CD4-positive, alpha-beta memory T cell (primary cell): ENCODE measurements around the gene NPLOC4. TPM values are rescaled to one million over a fixed set of nuclear protein-coding genes. Genes with fewer than 3 reads are reported as not detected.

ENCODE experiments used
- CTCF ChIA-PET: fragments of 350-600 bp; sonication (Branson Sonifier 250); formaldehyde crosslinking; loops from one replicate; lab custom pipeline; 2021; ENCODE audit warnings: inconsistent platforms; ENCODE audit not compliant: partially characterized antibody; lab: Charles Lee
- POLR2A ChIA-PET: fragments of 350-600 bp; sonication (Branson Sonifier 250); formaldehyde crosslinking; loops from one replicate; lab custom pipeline; 2021; ENCODE audit not compliant: partially characterized antibody; lab: Charles Lee
- DNase-seq, 5 donors: peaks; one replicate each; pipeline versions ENCODE4 v3.0.0 to v3.0.0-alpha.2; 2020 to 2022; ENCODE audit warnings: mixed read lengths in 1 of 5
- H3K27ac ChIP-seq: one replicate; pipeline ENCODE4 v1.7.0; 2013; ENCODE audit warnings: low read depth, low read length
- H3K27me3 ChIP-seq: 2 replicates; pipeline ENCODE4 v1.7.0; 2013; ENCODE audit warnings: mild to moderate bottlenecking, low read length, moderate library complexity; ENCODE audit not compliant: insufficient read depth
- H3K36me3 ChIP-seq: 2 replicates; pipeline ENCODE4 v1.7.0; 2013; ENCODE audit warnings: mild to moderate bottlenecking, low read length, moderate library complexity; ENCODE audit not compliant: insufficient read depth
- H3K4me1 ChIP-seq: 2 replicates; pipeline ENCODE4 v1.7.0; 2013; ENCODE audit warnings: mild to moderate bottlenecking, low read length, moderate library complexity; ENCODE audit not compliant: insufficient read depth
- H3K4me3 ChIP-seq, 2 donors: one replicate each; pipeline ENCODE4 v1.7.0; 2013; ENCODE audit warnings: low read length in 2 of 2, mild to moderate bottlenecking in 1 of 2
- H3K9me3 ChIP-seq, 2 donors: one replicate each; pipeline ENCODE4 v1.7.0; 2013; ENCODE audit warnings: low read length in 2 of 2, control low read depth in 1 of 2; ENCODE audit not compliant: control insufficient read depth in 1 of 2
- H3K27ac Mint-ChIP-seq, 7 donors: one replicate each; pipeline ENCODE4 v1.8.0; 2020 to 2021; ENCODE audit warnings: mixed read lengths in 7 of 7, mild to moderate bottlenecking in 6 of 7, inconsistent platforms in 3 of 7, moderate library complexity in 3 of 7
- H3K27me3 Mint-ChIP-seq, 2 donors: one replicate each; pipeline ENCODE4 v1.8.0; 2020 to 2021; ENCODE audit warnings: mixed read lengths in 2 of 2
- H3K36me3 Mint-ChIP-seq, 2 donors: one replicate each; pipeline ENCODE4 v1.8.0; 2020 to 2021; ENCODE audit warnings: mixed read lengths in 2 of 2, inconsistent platforms in 1 of 2, mild to moderate bottlenecking in 1 of 2
- H3K4me1 Mint-ChIP-seq, 4 donors: one replicate each; pipeline ENCODE4 v1.8.0; 2020 to 2021; ENCODE audit warnings: mixed read lengths in 4 of 4, mild to moderate bottlenecking in 1 of 4
- H3K4me3 Mint-ChIP-seq, 8 donors: one replicate each; pipeline ENCODE4 v1.8.0; 2020 to 2021; ENCODE audit warnings: mixed read lengths in 8 of 8, mild to moderate bottlenecking in 7 of 8, moderate library complexity in 6 of 8, inconsistent platforms in 3 of 8
- H3K9me3 Mint-ChIP-seq, 8 donors: one replicate each; pipeline ENCODE4 v1.8.0; 2020 to 2021; ENCODE audit warnings: mixed read lengths in 8 of 8, mild to moderate bottlenecking in 5 of 8, inconsistent platforms in 3 of 8, moderate library complexity in 1 of 8
- intact Hi-C: fragments of 100-400 bp; cut with micrococcal nuclease; formaldehyde crosslinking; loops from one replicate; pipeline ENCODE4 v1.15.1; 2023
- polyA plus RNA-seq, 2 donors: library from polyadenylated mRNA; unstranded; fragments of 300-500 nt; fragmentation: Illumina TruSeq; gene quantifications; one replicate each; pipeline ENCODE4 v1.2.3, GENCODE V29; 2021
- total RNA-seq, 2 experiments: library from RNA; stranded (reverse); gene quantifications; one replicate each; pipeline ENCODE4 v1.2.3, GENCODE V29; 2021

The NPLOC4 gene
- total and polyA plus RNA-seq, 4 experiments from 2014 or later, result 61.1 to 105 (median 80.8) TPM

DNA sequence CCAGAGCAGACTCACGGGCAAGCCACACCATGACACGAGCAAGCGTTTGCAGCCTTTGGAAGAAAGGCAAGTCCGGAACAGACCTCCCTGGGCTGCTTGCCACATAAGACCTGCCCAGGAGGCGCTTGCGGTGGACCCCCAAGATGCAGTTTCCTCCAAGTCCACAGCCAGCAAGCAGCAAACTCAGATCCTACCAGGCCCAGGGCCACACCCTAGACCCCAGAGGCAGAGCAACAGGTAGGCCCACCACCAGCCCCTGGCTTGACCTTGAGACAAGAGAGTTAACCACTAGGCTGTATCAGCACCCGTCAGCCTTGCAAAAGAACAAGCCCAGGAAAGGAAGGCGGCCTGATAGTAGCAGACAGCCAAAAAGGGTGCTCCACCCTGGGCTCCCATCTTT, 87.1 kb downstream of the NPLOC4 start:
- Mint-ChIP-seq H3K27me3 (no peaks in the 10 kb centered on the region), H3K9me3 (no peaks in the 10 kb centered on the region), H3K4me3 (peak overlapping the region in 5 of 8 donors; percentile 57 to 89 (median 65)), H3K4me1 (peaks cover 17 to 43% (median 28%) of the 10 kb centered on the region in 4 donors), H3K27ac (peak overlapping the region in 3 of 7 donors; percentile 57 to 78 (median 66)), H3K36me3 (peaks cover 10 to 35% of the 10 kb centered on the region in 2 donors)
- no peaks in the 10 kb centered on the region for H3K9me3 ChIP-seq
- H3K27me3 ChIP-seq, result no peaks in the 10 kb centered on the region
- H3K4me3 ChIP-seq, result no peak overlapping the region
- H3K36me3 ChIP-seq, result peaks cover 30% of the 10 kb centered on the region
- intact Hi-C loops, result loop anchor here (5.0 kb wide), 1 partner anchor 253 kb away; the partner anchor contains the start of gene SLC38A10
- no peak overlapping the region for H3K27ac ChIP-seq
- DNase-seq, result no peak
- H3K4me1 ChIP-seq, result peaks cover 24% of the 10 kb centered on the region
- POLR2A ChIA-PET, result interaction anchor here (9.1 kb wide), 1 partner anchor 38 kb away, joined by 138 read pairs; the partner anchor contains the start of gene ACTG1
- CTCF ChIA-PET, result no interaction called here

DNA sequence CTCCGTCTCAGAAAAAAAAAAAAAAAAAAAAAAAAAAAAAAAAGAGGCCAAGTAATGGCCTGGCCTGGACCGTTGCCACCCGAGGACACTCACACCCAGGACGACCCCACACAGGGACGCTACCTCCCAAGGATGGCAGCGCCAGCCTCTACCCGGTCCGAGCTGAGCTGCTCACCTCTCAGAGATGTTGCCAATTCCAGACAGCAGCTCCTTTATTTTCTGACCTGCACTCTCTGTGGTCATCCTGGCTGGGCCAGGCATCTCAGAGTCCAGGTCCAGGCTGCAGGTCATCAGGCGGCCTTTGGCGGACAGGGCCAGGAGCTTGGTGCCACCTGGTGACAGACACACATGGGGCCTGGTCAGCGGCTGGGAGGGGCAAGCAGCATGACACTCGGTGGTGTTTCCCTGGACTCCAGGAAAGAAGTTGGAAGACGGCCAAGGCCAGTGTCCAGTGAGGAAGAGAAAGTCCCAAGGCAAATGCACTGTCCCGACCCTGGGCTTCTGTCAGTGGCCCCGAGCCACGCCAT, 87.8 kb downstream of the NPLOC4 start:
- peaks cover 30% of the 10 kb centered on the region for H3K36me3 ChIP-seq
- peak overlapping the region in 4 of 8 donors; percentile 3 to 20 (median 14) for H3K4me3 Mint-ChIP-seq
- ChIA-PET POLR2A (no interaction called here), CTCF (no interaction called here)
- H3K4me1 ChIP-seq, result peaks cover 20% of the 10 kb centered on the region
- peaks cover 10 to 40% of the 10 kb centered on the region in 2 donors for H3K36me3 Mint-ChIP-seq
- H3K4me1 Mint-ChIP-seq, result peaks cover 14 to 38% (median 25%) of the 10 kb centered on the region in 4 donors
- DNase-seq, result peak in 1 of 5 donors; percentile 30
- H3K27me3 ChIP-seq, result no peaks in the 10 kb centered on the region
- no peaks in the 10 kb centered on the region for H3K9me3 Mint-ChIP-seq
- no peaks in the 10 kb centered on the region for H3K9me3 ChIP-seq
- peak overlapping the region in 2 of 7 donors; percentile 29 to 78 for H3K27ac Mint-ChIP-seq
- no peak overlapping the region for H3K27ac ChIP-seq
- no peaks in the 10 kb centered on the region for H3K27me3 Mint-ChIP-seq
- intact Hi-C loops, result no loop called here
- no peak overlapping the region for H3K4me3 ChIP-seq

DNA sequence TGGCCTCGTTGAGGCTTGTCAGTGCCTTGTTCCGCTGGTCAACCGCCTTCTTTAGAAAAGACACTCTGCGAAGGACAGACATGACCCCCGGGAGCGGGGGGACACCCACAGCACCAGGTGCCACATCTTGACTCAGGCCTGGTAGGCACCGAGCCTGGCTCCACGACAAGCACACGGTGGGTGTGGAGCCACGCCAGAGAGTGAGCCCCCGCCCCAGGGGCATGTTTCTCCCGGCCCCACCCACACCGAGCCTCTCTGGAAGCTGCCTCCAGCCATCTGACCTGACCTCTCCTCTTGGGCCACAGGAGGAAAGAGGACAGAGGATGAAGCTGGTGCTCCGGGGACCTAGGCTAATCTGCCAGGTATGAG, 89.3 kb downstream of the NPLOC4 start:
- Histone ChIP-seq H3K36me3 (peaks cover 36% of the 10 kb centered on the region), H3K9me3 (no peaks in the 10 kb centered on the region), H3K27me3 (no peaks in the 10 kb centered on the region), H3K4me1 (peaks cover 9% of the 10 kb centered on the region), H3K27ac (no peak overlapping the region), H3K4me3 (no peak overlapping the region)
- H3K4me1 Mint-ChIP-seq, result peaks cover 6 to 27% (median 13%) of the 10 kb centered on the region in 4 donors
- H3K27ac Mint-ChIP-seq, result no peak overlapping the region
- H3K27me3 Mint-ChIP-seq, result no peaks in the 10 kb centered on the region
- H3K9me3 Mint-ChIP-seq, result no peaks in the 10 kb centered on the region
- no peak for DNase-seq
- H3K36me3 Mint-ChIP-seq, result peaks cover 13 to 31% of the 10 kb centered on the region in 2 donors
- ChIA-PET CTCF (no interaction called here), POLR2A (interaction anchor here (1.0 kb wide), 1 partner anchor 37 kb away, joined by 4 read pairs; no protein-coding TSS in a partner anchor)
- intact Hi-C loops, result no loop called here
- H3K4me3 Mint-ChIP-seq, result no peak overlapping the region

DNA sequence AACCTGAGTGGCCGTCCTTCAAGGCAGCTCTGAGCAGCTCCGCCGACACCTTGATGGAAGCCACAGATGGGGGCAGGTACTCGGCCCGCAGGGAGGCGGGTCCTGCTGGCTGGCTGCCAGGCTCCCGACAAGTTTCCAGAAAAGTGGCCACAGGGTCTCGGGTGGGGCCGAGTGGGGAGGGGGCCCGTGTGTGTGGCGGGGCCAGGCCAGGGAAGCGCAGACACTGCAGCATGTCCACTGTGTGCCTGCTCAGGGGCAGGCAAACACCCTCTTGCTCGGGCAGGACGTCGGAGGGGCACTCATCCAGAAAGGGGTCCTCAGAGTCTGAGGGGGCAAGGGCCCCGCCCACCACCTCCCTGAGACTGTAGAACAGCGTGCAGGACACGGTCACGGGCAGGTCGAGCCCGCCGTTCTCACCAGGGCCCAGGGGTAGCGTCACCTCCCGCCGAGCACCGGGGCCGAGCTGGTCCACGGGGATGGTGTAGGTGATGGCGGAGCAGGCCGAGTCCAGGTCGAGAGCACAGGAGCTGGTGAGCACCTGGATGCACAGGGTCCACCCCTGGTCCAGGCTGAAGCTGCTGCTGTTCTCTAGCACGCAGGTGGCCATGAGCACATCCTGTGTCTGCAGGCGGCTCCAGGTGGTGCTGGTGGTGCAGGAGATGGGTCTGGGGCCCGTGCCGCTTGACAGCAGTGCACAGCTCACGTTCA, 89.9 kb downstream of the NPLOC4 start:
- peaks cover 38% of the 10 kb centered on the region for H3K36me3 ChIP-seq

DNA sequence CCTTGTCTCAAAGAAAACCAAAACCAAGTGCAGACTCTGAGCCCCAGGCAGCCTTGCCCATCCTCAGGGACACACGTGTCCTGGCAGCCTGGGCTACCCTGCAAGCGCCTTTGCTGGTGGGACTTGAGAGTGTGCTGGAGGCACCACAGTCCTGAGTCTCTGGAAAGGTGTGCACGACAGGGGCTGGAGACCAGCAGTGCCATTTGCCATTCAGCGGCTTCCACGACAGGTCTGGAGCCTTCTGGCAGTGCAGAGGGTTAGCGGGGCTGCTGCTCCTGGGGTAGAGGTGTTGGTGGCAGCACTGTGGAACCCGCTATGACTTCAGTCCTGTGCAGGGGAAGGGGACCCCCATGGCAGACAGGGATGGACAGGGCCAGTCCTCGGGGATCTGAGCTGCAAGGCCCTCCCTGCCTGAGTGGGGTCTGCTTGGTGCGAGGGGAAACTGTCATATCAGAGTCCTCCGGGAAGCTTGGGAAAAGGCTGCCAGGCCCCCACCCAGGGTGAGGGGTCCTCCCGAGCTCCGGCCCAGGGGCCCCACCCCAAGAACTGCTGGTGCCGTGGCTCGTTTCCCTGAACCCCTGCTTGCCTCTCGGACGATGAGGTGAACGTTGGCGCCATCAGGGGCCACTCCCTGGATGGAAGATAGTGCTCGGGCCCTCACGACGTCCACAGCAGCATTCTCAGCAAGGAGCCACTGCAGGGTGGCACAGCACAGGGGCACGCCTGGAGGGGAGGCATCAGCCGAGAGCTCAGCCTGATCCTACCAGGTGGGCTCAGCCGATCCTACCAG, 91.6 kb downstream of the NPLOC4 start:
- intact Hi-C loops, result no loop called here
- H3K36me3 Mint-ChIP-seq, result peaks cover 13 to 32% of the 10 kb centered on the region in 2 donors
- no peak overlapping the region for H3K27ac Mint-ChIP-seq
- Histone ChIP-seq H3K4me1 (no peaks in the 10 kb centered on the region), H3K4me3 (no peak overlapping the region), H3K27me3 (no peaks in the 10 kb centered on the region), H3K27ac (no peak overlapping the region), H3K9me3 (no peaks in the 10 kb centered on the region), H3K36me3 (peaks cover 38% of the 10 kb centered on the region)
- H3K9me3 Mint-ChIP-seq, result no peaks in the 10 kb centered on the region
- CTCF ChIA-PET, result no interaction called here
- H3K4me3 Mint-ChIP-seq, result no peak overlapping the region
- POLR2A ChIA-PET, result interaction anchor here (1.4 kb wide), 1 partner anchor 33 kb away, joined by 4 read pairs; the partner anchor contains the start of gene ACTG1
- H3K27me3 Mint-ChIP-seq, result no peaks in the 10 kb centered on the region
- H3K4me1 Mint-ChIP-seq, result peaks cover 2 to 14% (median 8%) of the 10 kb centered on the region in 4 donors
- DNase-seq, result no peak

More for the DNA sequence above, 89.9 kb downstream of the NPLOC4 start:
- H3K27ac ChIP-seq, result no peak overlapping the region
- peaks cover 13 to 33% of the 10 kb centered on the region in 2 donors for H3K36me3 Mint-ChIP-seq
- no peaks in the 10 kb centered on the region for H3K9me3 ChIP-seq
- no peak overlapping the region for H3K4me3 Mint-ChIP-seq
- no peaks in the 10 kb centered on the region for H3K27me3 Mint-ChIP-seq
- no peaks in the 10 kb centered on the region for H3K9me3 Mint-ChIP-seq
- peaks cover 6 to 27% (median 13%) of the 10 kb centered on the region in 4 donors for H3K4me1 Mint-ChIP-seq
- POLR2A ChIA-PET, result interaction anchor here (1.0 to 1.4 kb wide), 2 partner anchors 35 to 36 kb away, joined by 4 read pairs; partner anchors contain the start of gene ACTG1
- intact Hi-C loops, result no loop called here
- no peak overlapping the region for H3K27ac Mint-ChIP-seq
- DNase-seq, result no peak
- no peak overlapping the region for H3K4me3 ChIP-seq
- H3K4me1 ChIP-seq, result peaks cover 9% of the 10 kb centered on the region
- CTCF ChIA-PET, result no interaction called here
- no peaks in the 10 kb centered on the region for H3K27me3 ChIP-seq

DNA sequence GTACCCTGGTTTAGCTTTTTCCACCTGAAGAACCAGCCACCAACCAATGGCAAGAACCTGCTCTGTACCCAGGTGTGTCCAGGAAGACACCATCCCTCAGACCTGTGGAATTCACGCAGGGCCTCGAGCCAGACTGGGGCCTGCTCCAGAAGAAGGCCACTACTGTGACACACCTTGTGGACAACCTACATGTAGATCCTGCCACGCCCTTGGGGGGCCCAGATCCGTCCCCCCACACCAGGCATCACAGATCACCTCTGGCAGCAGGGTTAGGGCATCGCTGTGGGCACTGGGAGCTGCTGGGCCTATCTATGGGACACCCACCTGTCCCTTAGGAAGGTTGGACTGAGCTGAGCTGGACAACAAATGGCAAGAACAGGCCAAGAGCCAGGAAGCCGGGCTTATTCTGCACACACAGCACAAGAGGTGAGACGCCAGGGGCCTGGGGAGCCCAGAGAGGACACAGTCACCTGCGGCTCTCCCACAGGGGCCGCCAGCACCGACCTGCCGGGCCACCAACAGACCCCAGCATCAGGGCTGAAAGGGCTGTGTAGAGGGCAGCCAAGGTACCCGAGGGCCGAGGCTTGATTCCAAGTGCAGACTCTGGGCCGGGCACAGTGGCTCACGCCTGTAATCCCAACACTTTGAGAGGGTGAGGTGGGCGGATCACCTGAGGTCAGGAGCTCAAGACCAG, 92.5 kb downstream of the NPLOC4 start:
- POLR2A ChIA-PET, result interaction anchor here (1.5 kb wide), 3 partner anchors 8 to 26 kb away, joined by 3 to 8 read pairs (median 4); partner anchors contain the start of gene FAAP100
- Mint-ChIP-seq H3K4me1 (peaks cover 0 to 4% (median 2%) of the 10 kb centered on the region in 4 donors), H3K27ac (no peak overlapping the region), H3K36me3 (peaks cover 14 to 26% of the 10 kb centered on the region in 2 donors), H3K9me3 (no peaks in the 10 kb centered on the region), H3K27me3 (no peaks in the 10 kb centered on the region), H3K4me3 (no peak overlapping the region)
- Histone ChIP-seq H3K9me3 (no peaks in the 10 kb centered on the region), H3K27me3 (no peaks in the 10 kb centered on the region), H3K27ac (no peak overlapping the region), H3K4me3 (no peak overlapping the region), H3K4me1 (no peaks in the 10 kb centered on the region), H3K36me3 (peaks cover 30% of the 10 kb centered on the region)
- DNase-seq, result no peak
- CTCF ChIA-PET, result no interaction called here
- intact Hi-C loops, result no loop called here
